SK-N-SH (cell line): ENCODE results near the gene YY1. TPM values are rescaled to one million over a fixed set of nuclear protein-coding genes. Genes with fewer than 3 reads are reported as not detected.

Experiments
- CTCF ChIA-PET: fragments of 300-600, 350-600 bp; formaldehyde crosslinking; extraction: SDS; loops from one replicate; lab custom pipeline; 2021; lab: Yijun Ruan, JAX
- POLR2A ChIA-PET: fragments of 350-600 bp; sonication (Branson Sonifier 250); formaldehyde crosslinking; extraction: SDS; loops from one replicate; lab custom pipeline; 2020; ENCODE audit warnings: antibody characterized with exemption, inconsistent platforms; lab: Yijun Ruan, JAX
- DNase-seq: peaks from one replicate; pipeline ENCODE4 v3.0.0; 2012
- H2AFZ ChIP-seq: fragments of 200-600 bp; sonication (generic); 2 replicates; pipeline ENCODE4 v1.8.1; 2016; ENCODE audit warnings: antibody characterized with exemption, mild to moderate bottlenecking, low read depth
- H3F3A ChIP-seq: fragments of 200-600 bp; sonication (generic); replicated peaks from 2 replicates; pipeline ENCODE3; 2016; ENCODE audit warnings: antibody characterized with exemption, mild to moderate bottlenecking; ENCODE audit not compliant: insufficient read depth
- H3K27ac ChIP-seq, 2 experiments: fragments of 200-500 bp in 1 of 2; fragments of 200-600 bp in 1 of 2; sonication (Bioruptor generic) in 1 of 2; sonication (generic), shearing (Covaris generic) in 1 of 2; 2 replicates each; pipeline versions ENCODE4 v1.5.1 to v1.6.1; 2014 to 2016; ENCODE audit warnings: low read depth in 2 of 2, inconsistent platforms in 1 of 2, low read length in 1 of 2, mild to moderate bottlenecking in 1 of 2, mixed read lengths in 1 of 2
- H3K27me3 ChIP-seq: fragments of 200-600 bp; sonication (generic), shearing (Covaris generic); 2 replicates; pipeline ENCODE4 v1.6.1; 2016; ENCODE audit warnings: mixed run types; ENCODE audit not compliant: insufficient read depth
- H3K36me3 ChIP-seq, 2 experiments: fragments of 200-500 bp in 1 of 2; fragments of 200-600 bp in 1 of 2; sonication (Bioruptor generic) in 1 of 2; sonication (generic) in 1 of 2; replicated peaks in 1 of 2; 2 replicates each; pipeline versions ENCODE3 to v1.5.1; 2014 to 2016; ENCODE audit warnings: low read length in 1 of 2, mild to moderate bottlenecking in 1 of 2; ENCODE audit not compliant: insufficient read depth in 2 of 2, control insufficient read depth in 1 of 2
- H3K4me1 ChIP-seq, 2 experiments: fragments of 200-500 bp in 1 of 2; fragments of 200-600 bp in 1 of 2; sonication (Bioruptor generic) in 1 of 2; sonication (generic), shearing (Covaris generic) in 1 of 2; 2 replicates each; pipeline versions ENCODE4 v1.5.1 to v1.6.1; 2014 to 2016; ENCODE audit warnings: low read depth in 1 of 2, low read length in 1 of 2, mixed run types in 1 of 2; ENCODE audit not compliant: insufficient read depth in 2 of 2, control insufficient read depth in 1 of 2
- H3K4me2 ChIP-seq: fragments of 200-600 bp; sonication (generic), shearing (Covaris generic); 2 replicates; pipeline ENCODE4 v1.6.1; 2017; ENCODE audit warnings: mixed run types
- H3K4me3 ChIP-seq, 2 experiments: fragments of 200-500 bp in 1 of 2; fragments of 200-600 bp in 1 of 2; sonication (Bioruptor generic) in 1 of 2; sonication (generic), shearing (Covaris generic) in 1 of 2; 2 replicates each; pipeline versions ENCODE4 v1.5.1 to v1.8.1; 2014 to 2016; ENCODE audit warnings: low read depth in 2 of 2, inconsistent platforms in 1 of 2, low read length in 1 of 2, mild to moderate bottlenecking in 1 of 2, mixed read lengths in 1 of 2, moderate library complexity in 1 of 2
- H3K79me2 ChIP-seq: fragments of 200-600 bp; sonication (generic); 2 replicates; pipeline ENCODE4 v1.8.1; 2017; ENCODE audit warnings: mild to moderate bottlenecking; ENCODE audit not compliant: insufficient read depth
- H3K9ac ChIP-seq: fragments of 200-600 bp; sonication (generic); 2 replicates; pipeline ENCODE4 v1.6.1; 2017; ENCODE audit warnings: mixed run types
- H3K9me2 ChIP-seq: fragments of 200-600 bp; sonication (generic); 2 replicates; pipeline ENCODE4 v1.6.1; 2017; ENCODE audit warnings: mixed run types
- H3K9me3 ChIP-seq: fragments of 200-600 bp; sonication (generic); 2 replicates; pipeline ENCODE4 v1.6.1; 2017; ENCODE audit warnings: mixed run types, mild to moderate bottlenecking, moderate library complexity
- H4K20me1 ChIP-seq: fragments of 200-600 bp; sonication (generic); 2 replicates; pipeline ENCODE4 v1.6.1; 2017; ENCODE audit warnings: mild to moderate bottlenecking, mixed run types; ENCODE audit not compliant: insufficient read depth
- CHD2 ChIP-seq: fragments of 150-350 bp; IDR thresholded peaks from 2 replicates; pipeline ENCODE4 v1.6.1; 2018; ENCODE audit warnings: low read length; ENCODE audit not compliant: partially characterized antibody
- FOXJ3 ChIP-seq: sonication (generic); formaldehyde crosslinking; IDR thresholded peaks from 2 replicates; pipeline ENCODE4 v1.5.1; 2020; ENCODE audit warnings: mild to moderate bottlenecking, missing genetic modification reagents
- FOXM1 ChIP-seq: IDR thresholded peaks from 2 replicates; pipeline ENCODE4 v1.4.0; 2012; ENCODE audit warnings: low read depth, mild to moderate bottlenecking
- GABPA ChIP-seq: IDR thresholded peaks from 2 replicates; pipeline ENCODE4 v1.4.0; 2012; ENCODE audit warnings: low read depth, mild to moderate bottlenecking
- JUND ChIP-seq: IDR thresholded peaks from 2 replicates; pipeline ENCODE4 v1.4.0; 2012
- MXI1 ChIP-seq: IDR thresholded peaks from 2 replicates; pipeline ENCODE4 v1.6.1; 2012; ENCODE audit warnings: mild to moderate bottlenecking, low read depth, low read length, improper control_type of control experiment
- NRF1 ChIP-seq: IDR thresholded peaks from 2 replicates; pipeline ENCODE4 v1.6.1; 2012; ENCODE audit warnings: low read depth, mild to moderate bottlenecking, low read length
- PBX3 ChIP-seq: IDR thresholded peaks from 2 replicates; pipeline ENCODE4; 2012
- RAD21 ChIP-seq: IDR thresholded peaks from 2 replicates; pipeline ENCODE4 v1.6.1; 2012; ENCODE audit warnings: mild to moderate bottlenecking, low read length
- RCOR1 ChIP-seq: fragments of 150-350 bp; IDR thresholded peaks from 2 replicates; pipeline ENCODE4 v1.6.1; 2017; ENCODE audit warnings: antibody characterized with exemption, low read length
- REST ChIP-seq: IDR thresholded peaks from 2 replicates; pipeline ENCODE4 v1.6.1; 2012; ENCODE audit warnings: mild to moderate bottlenecking, low read depth, low read length, moderate library complexity
- RXRA ChIP-seq: IDR thresholded peaks from 2 replicates; pipeline ENCODE4 v1.4.0; 2012; ENCODE audit warnings: low read depth, mild to moderate bottlenecking, borderline replicate concordance
- TAF1 ChIP-seq: IDR thresholded peaks from 2 replicates; pipeline ENCODE4 v1.6.1; 2012; ENCODE audit warnings: low read depth, mild to moderate bottlenecking, low read length, moderate library complexity, borderline replicate concordance
- USF1 ChIP-seq: IDR thresholded peaks from 2 replicates; pipeline ENCODE4 v1.4.0; 2012; ENCODE audit warnings: low read depth, borderline replicate concordance
- YY1 ChIP-seq: IDR thresholded peaks from 2 replicates; pipeline ENCODE4 v1.4.0; 2012; ENCODE audit warnings: low read depth, mild to moderate bottlenecking
- ZBTB33 ChIP-seq: IDR thresholded peaks from 2 replicates; pipeline ENCODE4 v1.4.0; 2012; ENCODE audit warnings: low read depth, borderline replicate concordance
- WGBS: methylation state at CpG from one replicate; pipeline ENCODE4 v1.1.6; 2017; ENCODE audit warnings: low lambda C conversion rate; 5-methylcytosine and 5-hydroxymethylcytosine counted together
- polyA plus RNA-seq, 3 experiments: library from polyadenylated mRNA; depleted of rRNA; stranded (reverse); fragments of >200 nt; gene quantifications; 2 replicates each; pipeline ENCODE4 v1.2.3, GENCODE V29; 2012

The YY1 gene
- polyA plus RNA-seq, 1 of the 3 experiments (the other 2 are of a cell fraction) = 18.1 TPM

- TF ChIP-seq REST (no peak), PBX3 (no peak), FOXJ3 (no peak), FOXM1 (no peak), CHD2 (no peak)
These were observed 45.3 kb upstream of the YY1 start (continued) for GRCh38 chr14:100193417-100194357.

GRCh38 chr14:100199240-100199860 is 39.6 kb upstream of the YY1 start:
- Histone ChIP-seq H3K9me2 (no peaks in the 10 kb centered on the region), H3K4me1 (no peaks in the 10 kb centered on the region), H3K9ac (no peak overlapping the region), H3K9me3 (no peaks in the 10 kb centered on the region), H3K27ac (no peak overlapping the region), H3K4me3 (no peak overlapping the region), H4K20me1 (no peaks in the 10 kb centered on the region), H3K27me3 (no peaks in the 10 kb centered on the region), H3K79me2 (no peaks in the 10 kb centered on the region), H2AFZ (no peak overlapping the region), H3K4me2 (no peak overlapping the region), H3F3A (peaks cover 6% of the 10 kb centered on the region), H3K36me3 (no peaks in the 10 kb centered on the region)
- ChIA-PET POLR2A (no interaction called here), CTCF (no interaction called here)
- no peak for DNase-seq
- 90% methylated on average over 6 of the region's 8 CpGs for WGBS
- no peak for TF ChIP-seq TAF1
- TF ChIP-seq ZBTB33 = no peak
- TF ChIP-seq PBX3 = no peak
- TF ChIP-seq REST = no peak
- TF ChIP-seq RCOR1 = no peak
- TF ChIP-seq FOXJ3 = no peak
- TF ChIP-seq GABPA = no peak
- TF ChIP-seq NRF1 = no peak
- TF ChIP-seq USF1 = no peak
- TF ChIP-seq RAD21 = no peak
- no peak for TF ChIP-seq YY1
- no peak for TF ChIP-seq CHD2
- TF ChIP-seq RXRA = no peak
- no peak for TF ChIP-seq JUND
- no peak for TF ChIP-seq MXI1
